Panc1 (cell line): ENCODE data around the gene ADCK2. TPM values are rescaled to one million over a fixed set of nuclear protein-coding genes. Genes with fewer than 3 reads are reported as not detected.

Source experiments
- ATAC-seq: fragments of 200-7000 bp; cut with Tn5 transposase; 2 replicates; pipeline ENCODE4 v1.9.1; 2020; ENCODE audit warnings: mild to moderate bottlenecking, moderate library complexity
- BruUV-seq: library from RNA; stranded (reverse); fragments of 400-500 nt; replicated peaks from 2 replicates; lab custom pipeline; 2021; lab: Mats Ljungman, UMichigan
- CTCF ChIA-PET: fragments of 300-600 bp; sonication (Branson Sonifier 250); formaldehyde crosslinking; loops from one replicate; lab custom pipeline; 2022; ENCODE audit warnings: antibody characterized with exemption; lab: Charles Lee
- POLR2A ChIA-PET: fragments of 300-600 bp; sonication (Branson Sonifier 250); formaldehyde crosslinking; loops from one replicate; lab custom pipeline; 2022; ENCODE audit warnings: antibody characterized with exemption; lab: Charles Lee
- DNase-seq: peaks from one replicate; pipeline ENCODE4 v3.0.0-alpha.2; 2010; ENCODE audit warnings: low read depth, low spot score
- H3K27ac ChIP-seq: 2 replicates; pipeline ENCODE4 v1.5.1; 2011; ENCODE audit warnings: mild to moderate bottlenecking, low read length, inconsistent platforms
- H3K27me3 ChIP-seq: fragments of 200-500 bp; sonication (Bioruptor generic); 2 replicates; pipeline ENCODE4 v1.6.0; 2014; ENCODE audit warnings: low read length, inconsistent platforms; ENCODE audit not compliant: control insufficient read depth, insufficient read depth
- H3K36me3 ChIP-seq: fragments of 200-500 bp; sonication (Bioruptor generic); 2 replicates; pipeline ENCODE4 v1.5.1; 2014; ENCODE audit warnings: inconsistent platforms, mild to moderate bottlenecking, low read length, moderate library complexity; ENCODE audit not compliant: control insufficient read depth, insufficient read depth
- H3K4me1 ChIP-seq: 2 replicates; pipeline ENCODE4 v1.5.1; 2011; ENCODE audit warnings: inconsistent platforms, mild to moderate bottlenecking, low read length, moderate library complexity; ENCODE audit not compliant: control insufficient read depth, insufficient read depth
- H3K4me3 ChIP-seq, 2 experiments: 2 replicates each; pipeline ENCODE4 v1.5.1; 2011 to 2012; ENCODE audit warnings: low read depth in 2 of 2, low read length in 2 of 2, mild to moderate bottlenecking in 2 of 2, inconsistent platforms in 1 of 2, moderate library complexity in 1 of 2
- H3K9me3 ChIP-seq: fragments of 200-500 bp; sonication (Bioruptor generic); 2 replicates; pipeline ENCODE4 v1.5.1; 2014; ENCODE audit warnings: low read depth, mild to moderate bottlenecking, inconsistent platforms, low read length, moderate library complexity; ENCODE audit not compliant: control insufficient read depth, insufficient read depth
- POLR2AphosphoS5 ChIP-seq: IDR thresholded peaks from 2 replicates; pipeline ENCODE4 v1.6.1; 2012; ENCODE audit warnings: mild to moderate bottlenecking, low read depth, low read length, moderate library complexity
- REST ChIP-seq, 2 experiments: IDR thresholded peaks; 2 replicates each; pipeline ENCODE4 v1.6.1; 2011 to 2012; ENCODE audit warnings: low read depth in 2 of 2, control low read depth in 1 of 2, low read length in 1 of 2, mild to moderate bottlenecking in 1 of 2, moderate library complexity in 1 of 2; ENCODE audit not compliant: insufficient read depth in 1 of 2
- SIN3A ChIP-seq: IDR thresholded peaks from 2 replicates; pipeline ENCODE4 v1.6.1; 2012; ENCODE audit warnings: low read depth, mild to moderate bottlenecking, low read length, moderate library complexity, borderline replicate concordance; ENCODE audit not compliant: insufficient read depth
- TCF7L2 ChIP-seq: IDR thresholded peaks from 2 replicates; pipeline ENCODE4 v1.6.1; 2011; ENCODE audit warnings: mild to moderate bottlenecking, low read depth, low read length, inconsistent platforms
- in situ Hi-C: cut with HindIII; loops from 2 replicates; pipeline ENCODE4 v1.10.0; 2016; ENCODE audit warnings: low sequenced_read_pairs, low pct_unique_long_range_greater_than_20kb
- intact Hi-C: fragments of 100-400 bp; cut with micrococcal nuclease; formaldehyde crosslinking; loops from one replicate; pipeline ENCODE4 v1.10.0; 2022; ENCODE audit not compliant: unreplicated experiment
- total RNA-seq: library from RNA; stranded (reverse); gene quantifications from one replicate; pipeline ENCODE4 v1.2.1, GENCODE V29; 2021; ENCODE audit not compliant: unreplicated experiment

The ADCK2 gene
- total RNA-seq, 1 experiment from 2014 or later, result 21.6 TPM

GRCh38 chr7:140744005-140744404, 71.3 kb downstream of the ADCK2 start:
- intact Hi-C loops, result no loop called here
- Histone ChIP-seq H3K9me3 (no peaks in the 10 kb centered on the region), H3K4me1 (no peaks in the 10 kb centered on the region), H3K4me3 (no peak overlapping the region), H3K27me3 (no peaks in the 10 kb centered on the region), H3K36me3 (peaks cover 6% of the 10 kb centered on the region), H3K27ac (no peak overlapping the region)
- ATAC-seq (no peak), DNase-seq (no peak)
- BruUV-seq, result no TSS peak
- in situ Hi-C loops, result no loop called here
- CTCF ChIA-PET, result no interaction called here
- TF ChIP-seq REST (IDR thresholded peaks at IDR 0.05; ENCODE audit: insufficient read depth in 1 of 2, low read depth in 2 of 2, low read length in 1 of 2) (no peak), TCF7L2 (no peak), SIN3A (no peak), POLR2AphosphoS5 (no peak)
- POLR2A ChIA-PET, result interaction anchor here (0.7 kb wide), 1 partner anchor 10 kb away, joined by 3 read pairs; no protein-coding TSS in a partner anchor

Other genes starting within 250 kb of the ADCK2 start
- 87.9 TPM for gene MKRN1, start 193.4 kb upstream of the ADCK2 start, total RNA-seq
- 1.4 TPM for gene DENND2A, start 32.1 kb upstream of the ADCK2 start, total RNA-seq
- gene NDUFB2, start 23.8 kb downstream of the ADCK2 start, total RNA-seq, result 246 TPM